T-helper 9 cell (primary cell): ENCODE measurements around the gene GPC5.

Experiments
- DNase-seq: peaks from one replicate; pipeline ENCODE4 v3.0.0-alpha.2; 2020

The GPC5 gene

DNA sequence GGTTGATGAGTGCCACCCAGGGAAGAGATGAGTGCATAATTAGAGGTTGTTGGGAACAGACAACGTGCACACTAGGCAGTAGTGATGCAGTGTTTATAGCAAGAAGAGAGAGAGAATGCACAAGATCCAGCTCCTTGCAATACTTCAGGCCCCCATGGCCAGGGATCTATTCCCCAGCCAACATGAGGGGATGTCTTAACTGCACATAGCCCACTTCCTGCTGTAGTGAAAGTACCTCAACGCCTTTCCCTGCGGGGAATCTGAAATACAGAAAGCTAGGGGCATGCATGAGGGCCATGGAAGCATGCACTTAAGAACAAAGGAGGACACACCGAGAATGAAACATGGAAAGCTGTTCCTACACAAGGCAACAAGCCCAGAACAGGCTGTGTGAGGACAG lies 1191.5 kb downstream of the GPC5 start:
- DNase-seq: no peak

DNA sequence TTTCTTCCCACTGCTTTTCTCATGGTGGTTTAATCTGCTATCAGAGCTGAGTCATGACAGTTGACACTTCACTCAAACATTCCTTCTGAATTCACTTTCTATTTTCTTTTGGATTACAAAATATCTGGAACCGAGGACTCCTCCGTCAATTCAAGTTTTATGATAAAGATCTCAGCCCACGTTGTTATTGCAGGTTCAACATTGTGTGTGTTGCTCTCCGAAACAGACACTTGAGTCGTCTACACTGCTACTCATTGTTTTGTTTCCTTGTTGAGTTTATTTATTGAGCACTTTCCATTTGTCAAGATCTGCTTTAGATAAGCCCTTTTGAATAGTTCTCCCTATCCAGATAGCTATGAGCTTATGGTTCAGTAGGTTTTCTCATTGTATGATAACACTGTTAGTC lies 1192.1 kb downstream of the GPC5 start:
- no peak for DNase-seq

DNA sequence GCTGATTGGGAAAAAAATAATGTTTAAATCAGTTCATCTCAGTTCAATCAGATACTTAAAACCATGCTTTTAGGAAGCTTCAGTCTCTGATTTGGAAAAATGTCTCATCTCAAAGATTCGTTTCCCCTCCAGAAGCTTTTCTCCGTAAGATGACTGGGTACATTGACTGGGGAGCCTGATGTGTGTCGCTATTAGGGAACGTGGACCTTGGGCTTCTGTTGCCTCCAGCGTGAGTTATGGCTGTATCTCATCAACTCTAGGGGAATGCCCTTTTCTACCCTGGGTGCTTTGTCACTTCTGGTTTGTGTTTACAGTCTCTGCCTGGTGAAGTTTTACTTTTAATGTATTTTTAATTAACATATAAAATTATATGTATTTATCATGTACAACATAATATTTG lies 1192.7 kb downstream of the GPC5 start:
- DNase-seq: no peak

DNA sequence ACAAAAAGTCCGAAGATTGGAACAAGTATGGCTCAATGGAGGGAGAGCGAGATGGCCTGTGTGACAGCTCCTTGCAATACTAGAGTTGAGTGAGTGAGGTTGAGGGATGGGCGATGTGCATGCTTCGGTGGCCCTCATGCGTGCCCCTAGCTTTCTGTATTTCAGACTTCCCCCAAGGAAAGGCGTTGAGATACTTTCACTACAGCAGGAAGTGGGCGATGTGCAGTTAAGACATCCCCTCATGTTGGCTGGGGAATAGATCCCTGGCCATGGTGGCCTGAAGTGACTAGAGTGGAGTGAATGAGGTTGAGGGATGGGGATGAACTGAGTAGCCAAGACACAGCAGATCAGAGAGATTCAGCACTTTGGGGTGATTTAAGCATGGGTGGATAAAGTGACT lies 1194.3 kb downstream of the GPC5 start:
- no peak for DNase-seq

DNA sequence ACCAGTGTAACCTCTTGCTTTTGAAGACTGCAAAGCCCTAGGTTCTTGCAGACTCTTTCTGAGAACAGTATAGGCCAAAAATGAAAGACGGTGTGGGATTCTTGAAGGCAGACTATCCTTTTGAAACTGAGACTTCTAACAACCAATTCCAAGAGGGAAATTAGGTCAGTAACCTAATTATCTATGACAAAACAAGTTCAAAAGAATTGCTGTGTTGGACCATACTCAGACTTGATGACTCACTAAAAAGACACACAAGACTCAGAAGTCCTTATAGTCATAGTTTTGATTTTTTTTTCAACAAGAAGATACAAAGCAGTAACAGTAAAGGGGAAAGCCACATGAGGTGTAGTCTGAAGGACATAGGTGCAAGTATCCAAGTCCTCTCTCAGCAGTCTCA lies 1204.1 kb downstream of the GPC5 start:
- DNase-seq: no peak

DNA sequence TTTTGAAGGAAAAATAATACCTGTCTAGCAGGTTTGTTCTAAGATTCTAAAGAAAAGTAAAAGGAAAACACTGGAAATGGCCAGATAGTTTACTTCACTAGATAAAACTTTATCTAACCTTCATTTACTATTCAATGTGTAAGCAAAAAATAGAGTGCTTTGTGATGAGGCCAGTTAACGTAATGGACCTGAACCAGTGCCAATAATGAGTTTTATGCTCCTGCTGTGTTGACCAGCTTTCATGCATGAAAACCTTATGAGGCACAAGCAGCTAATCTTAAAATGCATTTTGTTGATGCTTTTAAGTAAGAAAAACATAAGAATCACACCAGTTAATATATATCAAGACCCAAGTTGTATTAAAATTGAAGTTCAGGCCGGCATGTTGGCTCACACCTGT lies 1211.0 kb downstream of the GPC5 start:
- no peak for DNase-seq

DNA sequence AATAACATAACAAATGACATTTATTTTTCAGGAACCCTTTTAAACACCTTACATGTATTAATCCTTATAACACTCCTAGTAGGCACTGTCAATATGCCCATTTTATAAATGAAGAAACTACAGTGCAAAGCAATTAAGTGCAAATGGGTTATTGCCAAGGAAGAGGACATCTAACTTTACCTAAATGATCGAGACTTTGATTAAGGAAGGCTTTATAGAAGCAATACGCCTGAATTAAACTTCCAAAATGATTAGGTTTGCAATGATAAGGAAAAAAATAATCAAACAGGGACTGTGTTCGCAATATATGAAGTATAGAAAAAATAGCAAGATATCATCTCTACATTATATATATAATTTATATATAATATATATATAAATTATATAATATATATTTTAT lies 1214.5 kb downstream of the GPC5 start:
- no peak for DNase-seq

DNA sequence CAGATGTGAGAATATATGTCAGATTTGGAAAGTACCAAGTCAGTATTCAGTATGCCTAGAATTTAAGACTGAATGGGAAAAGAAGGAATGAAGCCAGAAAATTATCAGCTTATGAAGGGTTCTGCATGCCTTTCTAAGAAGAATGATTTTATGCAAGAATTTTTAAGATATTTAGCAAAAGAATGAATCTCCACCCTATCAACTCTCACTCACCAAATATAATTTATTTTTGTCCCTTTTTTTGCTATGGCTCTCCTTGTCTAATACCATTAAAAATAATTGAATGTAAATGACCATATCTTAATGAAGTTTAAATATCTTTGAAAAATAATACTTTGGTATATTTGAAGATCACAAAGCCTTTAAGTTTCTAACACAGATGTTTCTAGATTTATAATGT lies 1215.5 kb downstream of the GPC5 start:
- DNase-seq: no peak

DNA sequence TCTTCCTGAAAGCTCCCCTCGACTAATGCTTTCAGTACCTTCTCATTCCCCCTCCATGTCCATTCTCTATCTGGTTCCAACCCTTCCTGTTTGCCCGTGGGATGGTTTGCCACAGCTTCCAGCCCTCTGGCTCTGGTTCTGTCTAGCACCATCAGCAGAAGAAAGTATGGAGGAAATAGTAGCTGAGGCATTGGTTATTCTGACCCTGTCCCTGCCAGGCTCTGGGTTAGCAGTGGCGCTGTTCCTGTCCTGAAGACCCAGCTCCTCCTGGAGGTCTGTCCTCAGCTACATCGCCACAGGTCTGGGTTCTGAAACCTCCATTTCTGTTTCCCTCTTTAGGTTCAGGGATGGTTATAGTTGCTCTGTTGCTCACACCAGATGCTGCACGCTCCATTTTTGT lies 1223.6 kb downstream of the GPC5 start:
- no peak for DNase-seq

DNA sequence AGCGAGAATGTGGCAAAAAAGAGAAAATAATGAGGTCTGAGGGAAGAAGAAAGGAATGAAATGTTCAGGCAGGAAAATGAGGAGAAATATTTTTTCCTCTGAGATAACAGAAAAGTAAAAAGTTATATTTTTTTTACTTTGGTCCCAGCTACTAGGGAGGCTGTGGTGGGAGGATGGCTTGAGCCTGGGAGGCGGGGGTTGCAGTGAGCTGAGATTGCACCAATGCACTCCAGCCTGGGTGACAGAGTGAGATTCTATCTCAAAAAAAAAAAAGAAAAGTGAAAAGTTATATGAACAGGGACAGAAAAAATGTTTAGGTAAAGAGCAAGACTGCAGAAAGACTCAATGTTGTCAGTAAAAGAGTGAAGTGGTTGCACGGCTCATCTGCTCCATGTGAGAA lies 1224.5 kb downstream of the GPC5 start:
- DNase-seq: no peak

DNA sequence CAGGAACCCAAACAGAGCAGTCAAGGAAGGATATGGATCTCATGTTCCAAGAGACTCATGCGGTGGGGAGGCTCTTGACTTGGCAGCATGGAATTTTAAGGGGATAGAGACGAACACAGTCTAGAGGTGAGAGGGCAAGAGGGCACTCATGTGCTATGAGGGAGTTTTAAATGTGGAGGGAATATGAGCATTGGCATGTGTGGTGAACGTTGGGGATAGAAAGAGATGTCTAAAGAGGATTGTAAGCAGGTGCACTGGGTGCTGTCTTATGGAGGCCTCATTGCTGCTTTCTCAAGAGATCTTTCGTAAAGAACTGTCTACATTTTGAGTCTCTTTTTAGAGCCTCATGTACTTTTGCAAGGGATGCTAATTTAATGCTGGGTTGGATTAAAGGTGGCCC lies 1227.9 kb downstream of the GPC5 start:
- no peak for DNase-seq

DNA sequence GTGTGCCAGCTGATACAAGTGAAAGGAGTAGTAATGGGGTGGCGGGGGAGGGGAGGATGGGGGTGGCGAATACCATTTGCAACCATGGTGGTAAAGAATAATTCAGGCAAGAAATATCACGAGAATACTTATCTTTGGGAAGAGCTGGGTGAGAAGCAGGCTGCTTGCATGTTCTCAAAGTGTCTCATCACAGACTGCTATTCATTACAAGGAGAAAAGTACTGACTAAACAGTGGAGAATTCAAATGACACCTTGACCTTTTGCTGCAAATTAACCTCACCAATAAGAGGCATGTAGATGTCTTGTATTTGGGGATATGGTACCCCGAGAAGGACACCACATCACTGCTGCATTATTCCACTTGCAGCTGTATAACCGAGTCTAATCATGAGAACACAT lies 1242.5 kb downstream of the GPC5 start:
- no peak for DNase-seq

DNA sequence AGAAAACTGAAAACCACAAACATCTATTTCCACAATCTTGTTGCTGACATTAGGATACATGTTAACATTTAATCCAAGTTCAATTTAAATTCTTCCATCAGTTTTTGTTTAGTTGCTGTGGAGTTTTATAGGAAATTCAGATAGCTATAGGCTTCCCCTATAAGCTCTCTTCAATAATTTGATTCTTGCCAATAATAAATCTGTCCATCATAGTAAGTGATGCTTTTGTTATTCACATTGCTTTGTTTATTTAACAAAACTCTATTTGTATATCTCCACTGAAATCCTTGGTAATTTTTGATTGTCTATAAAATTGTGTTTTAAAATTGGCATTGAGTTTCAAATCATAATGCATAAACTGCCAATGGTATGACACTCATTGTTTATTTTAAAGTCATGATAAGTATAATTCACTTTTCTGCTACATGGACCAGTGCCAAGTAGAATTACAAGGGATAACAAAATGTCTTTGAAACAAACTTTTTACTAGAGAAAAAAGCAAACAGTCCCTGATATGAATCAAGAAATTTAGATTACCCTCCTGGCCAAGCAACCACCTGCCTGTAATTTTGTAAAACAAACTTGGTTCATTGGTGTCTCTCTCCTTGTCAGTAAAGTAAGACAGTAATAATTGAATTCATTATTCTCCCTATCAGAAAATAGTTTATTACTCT lies 1250.9 kb downstream of the GPC5 start:
- no peak for DNase-seq

DNA sequence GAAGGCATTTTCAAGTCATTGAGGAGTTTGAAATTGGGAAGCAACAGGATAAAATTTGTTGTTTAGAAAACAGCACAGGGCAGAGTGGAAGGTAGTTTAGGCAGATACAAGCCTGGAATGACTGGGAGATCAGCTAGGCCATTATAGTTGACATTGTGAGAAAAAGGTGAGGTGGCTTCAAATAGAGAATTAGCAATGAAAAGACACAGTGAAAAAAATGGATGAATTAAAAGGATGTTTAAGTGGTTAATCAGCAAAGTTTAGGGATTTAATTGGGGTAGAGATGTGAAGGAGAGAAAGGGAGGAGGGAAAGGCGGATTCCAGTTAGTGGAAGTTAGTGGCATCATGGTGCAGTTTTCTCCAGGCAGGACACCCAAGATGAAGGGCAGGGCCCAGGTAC lies 1257.7 kb downstream of the GPC5 start:
- no peak for DNase-seq

DNA sequence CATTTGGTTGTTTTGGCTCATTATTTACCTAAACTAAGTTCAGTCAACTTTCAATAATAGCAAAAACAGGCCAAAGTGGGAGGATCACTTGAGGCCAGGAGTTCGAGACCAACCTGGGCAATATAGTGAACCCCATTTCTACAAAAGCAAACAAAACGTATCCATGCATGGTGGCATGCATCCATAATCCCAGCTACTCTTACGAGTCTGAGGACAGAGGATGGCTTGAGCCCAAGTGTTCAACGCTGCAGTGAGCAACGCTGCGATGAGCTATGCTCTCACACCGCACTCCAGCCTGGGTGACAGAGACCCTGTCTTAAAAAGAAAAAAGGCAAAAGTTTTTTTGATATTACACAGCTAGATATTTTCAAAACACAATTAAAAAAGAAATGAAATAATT lies 1258.2 kb downstream of the GPC5 start:
- no peak for DNase-seq

DNA sequence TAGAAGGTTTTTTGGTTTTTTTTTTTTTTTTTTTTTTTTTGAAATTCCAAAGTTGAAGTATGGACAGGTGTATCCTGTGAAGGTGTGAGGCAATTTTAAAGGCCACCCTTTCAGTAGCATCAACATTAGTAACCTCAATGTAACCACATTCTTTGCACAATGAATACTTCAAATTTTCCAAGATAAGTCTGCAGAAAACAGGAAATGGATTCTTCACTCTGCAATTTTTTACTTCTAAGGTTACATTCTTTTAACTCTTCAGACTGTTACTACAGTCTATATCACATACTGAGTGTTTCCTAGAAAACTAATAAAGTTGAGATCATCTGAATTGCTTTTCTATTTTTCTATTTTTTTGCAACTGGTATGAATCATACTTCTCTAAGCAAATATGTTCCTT lies 1259.1 kb downstream of the GPC5 start:
- DNase-seq: no peak

DNA sequence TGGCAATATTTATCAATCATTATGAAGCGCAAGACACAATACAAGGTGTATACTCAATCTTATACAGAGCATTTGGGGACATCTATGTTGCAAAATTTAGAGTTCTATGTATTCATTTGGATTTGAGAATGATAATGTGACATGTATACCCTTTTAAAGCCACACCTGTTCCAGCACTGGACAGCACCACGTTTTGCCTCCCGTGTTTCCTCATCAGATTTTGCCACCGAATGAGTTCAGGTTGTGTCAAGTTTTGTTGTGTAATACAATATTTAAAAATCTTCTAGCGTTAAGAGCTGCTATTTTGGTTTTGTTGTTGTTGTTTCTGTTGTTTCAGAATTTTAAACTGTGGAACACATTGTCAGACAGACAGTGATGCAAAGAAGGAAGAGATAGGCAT lies 1259.9 kb downstream of the GPC5 start:
- DNase-seq: no peak

DNA sequence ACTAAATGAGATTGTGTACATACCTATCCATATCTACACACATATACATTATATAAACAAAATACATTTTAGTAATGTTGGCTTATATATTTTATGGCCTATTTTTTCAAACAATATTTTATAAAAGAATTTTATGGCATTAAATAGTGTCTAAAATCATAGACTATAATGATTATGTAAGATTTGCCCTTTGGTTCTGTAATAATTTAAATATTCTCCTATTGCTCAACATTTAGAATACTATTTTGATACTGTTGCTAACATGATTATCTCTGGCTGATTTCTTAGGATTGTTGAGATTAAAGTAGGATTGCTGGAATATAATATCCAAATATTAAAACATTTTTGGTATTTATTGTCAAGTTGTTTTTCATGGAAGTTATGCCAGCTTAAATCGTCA lies 1263.0 kb downstream of the GPC5 start:
- no peak for DNase-seq

DNA sequence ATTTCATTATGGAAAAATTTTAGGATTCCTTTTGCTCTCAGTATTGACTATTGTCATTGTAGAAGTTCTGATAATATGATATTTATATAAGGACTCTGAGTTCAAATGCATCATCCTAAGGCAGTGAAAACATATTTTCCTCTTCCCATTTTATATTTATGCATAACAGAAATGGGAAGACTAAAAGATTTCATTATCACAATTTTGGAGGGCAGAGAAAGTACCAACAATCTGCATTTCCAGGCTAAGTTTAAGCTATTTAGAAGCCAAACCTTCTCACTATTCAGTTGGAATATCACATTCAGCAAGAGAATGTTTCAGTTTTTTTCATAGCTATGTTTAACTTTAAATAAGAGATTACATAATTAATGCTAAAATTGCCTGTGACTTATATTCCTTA lies 1269.7 kb downstream of the GPC5 start:
- DNase-seq: no peak

DNA sequence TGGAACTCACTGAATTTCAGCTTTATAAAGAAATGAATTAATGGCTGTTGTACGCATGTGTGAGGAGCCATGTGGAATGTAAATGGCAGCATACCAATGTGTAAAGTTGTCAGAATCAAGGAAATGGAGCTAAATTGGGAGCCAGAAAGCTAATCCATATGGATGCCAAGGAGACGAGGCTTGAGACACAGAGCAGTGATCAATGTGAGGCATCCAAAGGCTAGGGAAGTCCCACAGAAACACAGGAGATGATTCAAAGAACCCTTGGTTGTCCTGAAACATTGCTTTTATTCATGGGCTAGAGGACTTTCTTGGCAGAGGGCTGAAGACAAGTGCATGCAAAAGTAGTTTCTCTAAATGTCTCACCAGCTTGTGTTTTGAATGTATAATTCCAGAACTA lies 1271.7 kb downstream of the GPC5 start:
- no peak for DNase-seq

DNA sequence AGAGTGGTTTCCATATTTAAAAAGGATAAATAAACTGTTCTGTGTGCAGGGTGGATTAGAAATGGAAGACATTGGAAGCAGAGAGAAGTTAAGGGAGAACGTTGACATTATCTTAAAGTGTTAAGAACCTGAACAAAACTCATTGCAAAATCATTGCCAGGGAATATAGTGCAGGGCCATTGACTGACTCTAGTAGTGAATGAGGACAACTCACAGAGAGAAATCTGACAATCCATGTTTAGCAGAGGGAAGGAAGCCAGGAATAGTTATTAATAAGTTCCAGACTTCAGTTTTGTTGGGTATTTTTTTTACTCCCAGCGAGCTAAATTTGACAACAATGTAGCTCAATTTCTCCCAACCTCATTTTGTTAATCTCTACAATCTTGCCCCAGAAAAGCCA lies 1273.4 kb downstream of the GPC5 start:
- no peak for DNase-seq

DNA sequence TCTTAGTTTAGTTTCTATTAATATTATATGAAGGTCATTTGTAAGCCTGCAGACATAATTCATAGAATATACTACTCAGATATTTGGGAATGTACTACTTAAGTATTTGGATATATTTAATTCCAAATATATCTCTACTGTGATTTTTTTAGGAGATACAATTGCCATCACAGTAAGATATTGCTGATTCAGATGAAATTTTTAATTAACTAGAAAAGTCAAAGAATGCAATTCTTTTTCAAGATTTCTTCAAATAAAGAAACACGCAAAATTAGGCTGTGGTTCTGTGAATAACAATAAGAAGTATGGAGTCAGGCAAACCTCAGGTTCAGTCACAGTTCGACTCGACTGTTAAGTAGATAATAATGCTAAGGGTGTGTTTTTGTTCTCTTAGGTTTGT lies 1277.8 kb downstream of the GPC5 start:
- no peak for DNase-seq

DNA sequence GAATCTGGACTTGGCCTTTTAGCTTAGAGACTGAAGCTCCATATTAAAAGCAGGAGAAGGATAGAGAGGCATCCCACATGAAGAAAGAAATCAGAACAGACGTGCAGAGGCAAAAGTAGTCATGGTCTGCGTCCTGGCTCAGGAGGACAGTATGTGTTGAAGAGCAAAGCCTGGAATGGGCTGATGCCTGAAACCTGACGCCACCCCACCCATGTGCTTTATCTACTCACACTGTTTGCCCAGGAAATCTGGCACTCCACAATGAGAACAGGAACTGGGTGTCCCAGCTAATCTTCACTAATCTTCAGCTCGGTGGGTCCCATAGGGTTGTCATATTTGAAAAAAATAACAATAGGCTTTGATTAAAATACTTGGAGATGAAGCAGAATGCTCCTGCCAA lies 1279.2 kb downstream of the GPC5 start:
- no peak for DNase-seq

DNA sequence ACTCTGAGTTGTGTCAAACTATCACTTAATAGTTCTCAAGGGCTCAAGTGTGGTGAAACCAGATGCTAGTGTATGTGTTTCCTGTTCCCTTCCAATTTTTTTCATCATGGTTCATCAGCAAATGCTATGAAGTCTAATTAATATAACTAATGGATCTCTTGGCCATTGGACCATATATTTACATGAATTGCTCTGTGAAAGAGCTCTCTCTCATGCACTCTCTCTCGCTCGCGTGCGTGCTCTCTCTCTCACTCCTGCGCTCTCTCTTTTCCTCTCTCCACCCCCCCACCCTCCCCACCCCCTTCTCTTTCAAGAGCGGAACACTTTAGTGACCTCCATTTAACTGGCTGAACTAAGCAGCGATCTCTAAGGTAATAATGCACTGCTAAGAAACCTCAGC lies 1281.2 kb downstream of the GPC5 start:
- no peak for DNase-seq

DNA sequence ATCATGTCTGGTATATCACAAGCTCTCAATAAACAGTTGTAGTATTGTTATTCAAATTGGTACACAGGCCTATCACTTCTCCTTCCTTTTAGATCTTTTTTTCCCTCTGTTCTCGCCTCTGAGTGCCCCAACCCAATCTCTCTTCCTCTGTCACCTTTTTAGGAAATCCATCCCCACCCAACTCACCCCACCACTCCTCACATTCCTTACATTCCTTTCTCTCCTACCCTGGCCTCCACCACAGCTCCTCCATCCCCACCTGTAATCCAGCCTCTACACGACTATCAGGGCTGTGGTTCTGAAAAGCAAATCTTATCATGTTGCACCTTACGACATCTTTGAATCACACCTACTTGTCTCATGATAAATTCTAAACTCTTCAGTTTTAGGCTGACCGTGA lies 1282.8 kb downstream of the GPC5 start:
- no peak for DNase-seq
